Activated CD8-positive, alpha-beta T cell treated with anti-CD3 and anti-CD28 coated beads for 36 hours (primary cell): ENCODE measurements around the gene LSM14B. TPM values are rescaled to one million over a fixed set of nuclear protein-coding genes. Genes with fewer than 3 reads are reported as not detected.

Source experiments
- ATAC-seq: fragments of 200-7000 bp; cut with Tn5 transposase; one replicate; pipeline ENCODE4 v1.10.0; 2021; ENCODE audit warnings: mild to moderate bottlenecking, moderate library complexity
- CTCF ChIA-PET: fragments of 350-600 bp; sonication (Branson Sonifier 250); formaldehyde crosslinking; loops from one replicate; lab custom pipeline; 2021; ENCODE audit warnings: antibody characterized with exemption; lab: Charles Lee
- POLR2A ChIA-PET: fragments of 350-600 bp; sonication (Branson Sonifier 250); formaldehyde crosslinking; loops from one replicate; lab custom pipeline; 2021; ENCODE audit warnings: antibody characterized with exemption; lab: Charles Lee
- DNase-seq: peaks from one replicate; pipeline ENCODE4 v3.0.0-alpha.2; 2020
- H3K27ac Mint-ChIP-seq: one replicate; pipeline ENCODE4 v1.8.0; 2021; ENCODE audit warnings: mild to moderate bottlenecking, mixed read lengths
- H3K27me3 Mint-ChIP-seq: one replicate; pipeline ENCODE4 v1.8.0; 2021; ENCODE audit warnings: mixed read lengths
- H3K36me3 Mint-ChIP-seq: one replicate; pipeline ENCODE4 v1.8.0; 2021; ENCODE audit warnings: low read depth, mixed read lengths
- H3K4me1 Mint-ChIP-seq: one replicate; pipeline ENCODE4 v1.8.0; 2021; ENCODE audit warnings: low read depth, mixed read lengths
- H3K4me3 Mint-ChIP-seq: one replicate; pipeline ENCODE4 v1.8.0; 2021; ENCODE audit warnings: mild to moderate bottlenecking, moderate library complexity, mixed read lengths
- H3K9me3 Mint-ChIP-seq: one replicate; pipeline ENCODE4 v1.8.0; 2021; ENCODE audit warnings: mixed read lengths
- CTCF ChIP-seq: fragments of 200-600 bp; IDR thresholded peaks from one replicate; pipeline ENCODE4 v1.8.0; 2022; ENCODE audit warnings: antibody characterized with exemption, mild to moderate bottlenecking
- intact Hi-C: fragments of 100-400 bp; cut with micrococcal nuclease; formaldehyde crosslinking; loops from one replicate; pipeline ENCODE4 v1.10.0; 2022
- total RNA-seq, 2 experiments: library from RNA; stranded (reverse); gene quantifications; one replicate each; pipeline ENCODE4 v1.2.3, GENCODE V29; 2021

LSM14B gene
- total RNA-seq, 2 experiments from 2014 or later = 33.5 to 35.6 TPM

DNA sequence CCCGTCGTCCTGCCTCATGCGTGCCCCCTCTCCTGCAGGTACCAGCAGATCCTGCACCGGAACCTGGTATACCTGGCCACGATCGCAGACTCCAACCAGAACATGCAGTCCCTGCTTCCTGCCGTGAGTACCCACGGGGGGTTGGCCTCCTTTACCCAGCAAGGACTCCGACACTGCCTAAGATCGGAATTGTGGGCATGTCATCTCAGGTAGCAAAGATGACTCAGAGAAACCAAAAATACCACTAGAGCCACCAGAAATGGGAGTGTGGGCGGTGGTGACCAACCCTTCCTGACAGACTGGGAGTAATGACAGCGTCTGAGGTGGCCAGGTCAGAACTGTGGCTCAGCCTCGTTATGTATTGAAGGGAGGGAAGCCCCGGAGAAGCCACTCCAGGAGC, 37.6 kb downstream of the LSM14B start:
- intact Hi-C loops = no loop called here
- H3K4me3 Mint-ChIP-seq = no peak overlapping the region
- ChIA-PET POLR2A (no interaction called here), CTCF (no interaction called here)
- no peak for TF ChIP-seq CTCF
- H3K36me3 Mint-ChIP-seq = peaks cover 13% of the 10 kb centered on the region
- no peaks in the 10 kb centered on the region for H3K9me3 Mint-ChIP-seq
- H3K27me3 Mint-ChIP-seq = no peaks in the 10 kb centered on the region
- H3K27ac Mint-ChIP-seq = no peak overlapping the region
- ATAC-seq (peak; percentile 70), DNase-seq (peak; percentile 86)
- H3K4me1 Mint-ChIP-seq = peaks cover 22% of the 10 kb centered on the region

DNA sequence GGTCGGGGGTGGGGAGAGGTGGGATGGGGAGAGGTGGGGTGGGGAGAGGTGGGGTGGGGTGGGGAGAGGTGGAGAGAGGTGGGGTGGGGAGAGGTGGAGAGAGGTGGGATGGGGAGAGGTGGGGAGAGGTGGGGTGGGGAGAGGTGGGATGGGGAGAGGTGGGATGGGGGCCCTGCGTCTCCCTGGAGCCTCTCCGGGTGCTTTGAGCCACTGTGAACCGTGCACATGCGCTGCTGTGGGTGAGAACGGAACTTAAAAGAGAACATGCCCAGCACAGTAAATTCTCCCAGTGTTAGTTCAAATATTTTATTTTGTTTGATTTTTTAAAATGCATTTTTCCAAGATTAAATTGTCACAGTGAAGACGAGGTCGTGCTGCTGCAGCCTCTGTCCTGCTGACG, 38.0 kb downstream of the LSM14B start:
- H3K36me3 Mint-ChIP-seq = peaks cover 13% of the 10 kb centered on the region

DNA sequence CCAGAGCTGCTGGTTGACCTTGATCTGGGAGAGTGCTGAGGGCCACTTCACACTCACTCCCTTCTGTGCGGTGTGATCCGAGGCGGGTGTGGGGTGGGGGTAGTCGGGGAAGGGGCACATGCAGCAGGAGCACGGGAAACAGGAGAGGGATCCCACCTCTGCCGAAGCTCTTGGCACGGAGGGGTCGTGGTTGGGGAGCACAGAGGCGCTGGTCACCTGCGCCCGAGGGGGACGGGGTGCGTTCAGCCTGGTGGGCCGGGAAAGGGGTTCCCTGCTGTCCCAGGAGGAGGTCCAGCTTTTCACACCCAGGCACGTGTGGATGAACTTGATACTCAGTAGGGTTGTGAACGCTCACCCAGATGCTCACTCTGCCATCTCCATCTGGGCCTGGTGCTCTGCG, 38.6 kb downstream of the LSM14B start:
- no peak for ATAC-seq
- Mint-ChIP-seq H3K9me3 (no peaks in the 10 kb centered on the region), H3K27ac (no peak overlapping the region), H3K4me1 (peaks cover 22% of the 10 kb centered on the region), H3K36me3 (peaks cover 17% of the 10 kb centered on the region), H3K4me3 (no peak overlapping the region), H3K27me3 (no peaks in the 10 kb centered on the region)
- intact Hi-C loops = no loop called here
- DNase-seq = no peak
- no peak for TF ChIP-seq CTCF
- POLR2A ChIA-PET = no interaction called here
- CTCF ChIA-PET = no interaction called here

More for the DNA sequence above, 38.0 kb downstream of the LSM14B start:
- Mint-ChIP-seq H3K4me1 (peaks cover 22% of the 10 kb centered on the region), H3K27me3 (no peaks in the 10 kb centered on the region), H3K27ac (no peak overlapping the region), H3K9me3 (no peaks in the 10 kb centered on the region), H3K4me3 (no peak overlapping the region)
- ATAC-seq (no peak), DNase-seq (no peak)
- no peak for TF ChIP-seq CTCF
- ChIA-PET POLR2A (no interaction called here), CTCF (no interaction called here)
- intact Hi-C loops = no loop called here

DNA sequence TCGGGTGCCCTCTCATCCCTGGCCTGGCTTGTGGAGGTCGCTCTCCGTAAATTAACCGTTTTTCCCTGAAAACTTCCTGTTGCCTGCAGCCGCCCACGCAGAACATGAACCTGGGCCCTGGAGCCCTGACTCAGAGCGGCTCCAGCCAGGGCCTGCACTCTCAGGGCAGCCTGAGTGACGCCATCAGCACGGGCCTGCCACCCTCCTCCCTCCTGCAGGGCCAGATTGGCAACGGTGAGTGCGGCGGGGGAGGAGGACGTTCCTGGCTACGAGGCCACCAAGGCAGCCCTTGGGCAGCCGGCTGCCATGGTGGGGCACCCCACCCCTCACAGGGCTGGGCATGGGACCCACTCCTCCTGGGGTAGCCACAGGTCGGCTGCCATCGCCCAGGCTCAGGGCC, 39.1 kb downstream of the LSM14B start:
- no peaks in the 10 kb centered on the region for H3K9me3 Mint-ChIP-seq

More for the DNA sequence above, 39.1 kb downstream of the LSM14B start:
- peaks cover 20% of the 10 kb centered on the region for H3K4me1 Mint-ChIP-seq
- H3K4me3 Mint-ChIP-seq = no peak overlapping the region
- no peak for DNase-seq
- H3K36me3 Mint-ChIP-seq = peaks cover 17% of the 10 kb centered on the region
- H3K27me3 Mint-ChIP-seq = no peaks in the 10 kb centered on the region
- CTCF ChIA-PET = no interaction called here
- ATAC-seq = no peak
- intact Hi-C loops = no loop called here
- no peak overlapping the region for H3K27ac Mint-ChIP-seq
- POLR2A ChIA-PET = no interaction called here
- no peak for TF ChIP-seq CTCF
